ENCODE measurements around the gene UBE2I.

UBE2I gene

GRCh38 chr16:1313721-1314369 lies 4.4 kb downstream of the UBE2I start:
- Histone ChIP-seq H3K36me3 (replicated peaks; ENCODE audit: low read depth, low read length) (peaks cover 68% of the 10 kb centered on the region), H3K9ac (ENCODE audit: low read length) (no peak overlapping the region), H2AFZ (ENCODE audit: low read depth, low read length) (no peak overlapping the region), H3K4me2 (ENCODE audit: low read length) (no peak overlapping the region), H3K9me3 (ENCODE audit: insufficient read depth, low read length) (no peaks in the 10 kb centered on the region), H4K20me1 (ENCODE audit: insufficient read depth, low read length) (peaks cover 75% of the 10 kb centered on the region), H3K4me3 (ENCODE audit: low read length) (no peak overlapping the region), H3K27ac (ENCODE audit: low read length) (no peak overlapping the region), H3K79me2 (ENCODE audit: low read length) (peaks cover 87% of the 10 kb centered on the region), H3K27me3 (ENCODE audit: low read depth, low read length) (no peaks in the 10 kb centered on the region), H3K4me1 (ENCODE audit: low read length) (peaks cover 10% of the 10 kb centered on the region)
- TF ChIP-seq CTCF (IDR thresholded peaks at IDR 0.05; ENCODE audit: low read depth, low read length) (no peak), EZH2phosphoT487 (IDR thresholded peaks at IDR 0.05; ENCODE audit: low read depth) (no peak)

- H3K27me3 ChIP-seq (ENCODE audit: low read depth, low read length): no peaks in the 10 kb centered on the region
- no peak overlapping the region for H2AFZ ChIP-seq (ENCODE audit: low read depth, low read length)
- H4K20me1 ChIP-seq (ENCODE audit: insufficient read depth, low read length): peaks cover 75% of the 10 kb centered on the region
- H3K9ac ChIP-seq (ENCODE audit: low read length): no peak overlapping the region
- H3K27ac ChIP-seq (ENCODE audit: low read length): no peak overlapping the region
- H3K79me2 ChIP-seq (ENCODE audit: low read length): peaks cover 90% of the 10 kb centered on the region
- peaks cover 75% of the 10 kb centered on the region for H3K36me3 ChIP-seq (replicated peaks; ENCODE audit: low read depth, low read length)
- H3K4me3 ChIP-seq (ENCODE audit: low read length): no peak overlapping the region
- H3K4me2 ChIP-seq (ENCODE audit: low read length): no peak overlapping the region
- H3K9me3 ChIP-seq (ENCODE audit: insufficient read depth, low read length): no peaks in the 10 kb centered on the region
- peaks cover 10% of the 10 kb centered on the region for H3K4me1 ChIP-seq (ENCODE audit: low read length)
- TF ChIP-seq CTCF (IDR thresholded peaks at IDR 0.05; ENCODE audit: low read depth, low read length): no peak
- no peak for TF ChIP-seq EZH2phosphoT487 (IDR thresholded peaks at IDR 0.05; ENCODE audit: low read depth)
These were observed 5.1 kb downstream of the UBE2I start for GRCh38 chr16:1314399-1315068.

GRCh38 chr16:1315081-1316032 lies 5.9 kb downstream of the UBE2I start:
- Histone ChIP-seq H3K4me1 (ENCODE audit: low read length) (peaks cover 10% of the 10 kb centered on the region), H2AFZ (ENCODE audit: low read depth, low read length) (no peak overlapping the region), H3K4me3 (ENCODE audit: low read length) (no peak overlapping the region), H3K9me3 (ENCODE audit: insufficient read depth, low read length) (no peaks in the 10 kb centered on the region), H3K79me2 (ENCODE audit: low read length) (peaks cover 82% of the 10 kb centered on the region), H3K36me3 (replicated peaks; ENCODE audit: low read depth, low read length) (peaks cover 81% of the 10 kb centered on the region), H3K27me3 (ENCODE audit: low read depth, low read length) (no peaks in the 10 kb centered on the region), H3K9ac (ENCODE audit: low read length) (no peak overlapping the region), H3K4me2 (ENCODE audit: low read length) (no peak overlapping the region), H3K27ac (ENCODE audit: low read length) (no peak overlapping the region), H4K20me1 (ENCODE audit: insufficient read depth, low read length) (peaks cover 74% of the 10 kb centered on the region)
- TF ChIP-seq EZH2phosphoT487 (IDR thresholded peaks at IDR 0.05; ENCODE audit: low read depth): no peak
- no peak for TF ChIP-seq CTCF (IDR thresholded peaks at IDR 0.05; ENCODE audit: low read depth, low read length)

- no peak overlapping the region for H3K4me2 ChIP-seq (ENCODE audit: low read length)
- no peak for TF ChIP-seq EZH2phosphoT487 (IDR thresholded peaks at IDR 0.05; ENCODE audit: low read depth)
- no peak for TF ChIP-seq CTCF (IDR thresholded peaks at IDR 0.05; ENCODE audit: low read depth, low read length)
- peaks cover 67% of the 10 kb centered on the region for H4K20me1 ChIP-seq (ENCODE audit: insufficient read depth, low read length)
- no peaks in the 10 kb centered on the region for H3K27me3 ChIP-seq (ENCODE audit: low read depth, low read length)
- no peak overlapping the region for H2AFZ ChIP-seq (ENCODE audit: low read depth, low read length)
- H3K36me3 ChIP-seq (replicated peaks; ENCODE audit: low read depth, low read length): peaks cover 86% of the 10 kb centered on the region
- H3K4me3 ChIP-seq (ENCODE audit: low read length): no peak overlapping the region
- peaks cover 76% of the 10 kb centered on the region for H3K79me2 ChIP-seq (ENCODE audit: low read length)
- H3K9me3 ChIP-seq (ENCODE audit: insufficient read depth, low read length): no peaks in the 10 kb centered on the region
- H3K27ac ChIP-seq (ENCODE audit: low read length): no peak overlapping the region
- no peak overlapping the region for H3K9ac ChIP-seq (ENCODE audit: low read length)
- peaks cover 8% of the 10 kb centered on the region for H3K4me1 ChIP-seq (ENCODE audit: low read length)
These were observed 6.6 kb downstream of the UBE2I start for GRCh38 chr16:1316033-1316405.
